ENCODE results near the gene ESM1. TPM values are rescaled to one million over a fixed set of nuclear protein-coding genes. Genes with fewer than 3 reads are reported as not detected.

The ESM1 gene
- total RNA-seq, 1 donor from 2014 or later, result 141 TPM

DNA sequence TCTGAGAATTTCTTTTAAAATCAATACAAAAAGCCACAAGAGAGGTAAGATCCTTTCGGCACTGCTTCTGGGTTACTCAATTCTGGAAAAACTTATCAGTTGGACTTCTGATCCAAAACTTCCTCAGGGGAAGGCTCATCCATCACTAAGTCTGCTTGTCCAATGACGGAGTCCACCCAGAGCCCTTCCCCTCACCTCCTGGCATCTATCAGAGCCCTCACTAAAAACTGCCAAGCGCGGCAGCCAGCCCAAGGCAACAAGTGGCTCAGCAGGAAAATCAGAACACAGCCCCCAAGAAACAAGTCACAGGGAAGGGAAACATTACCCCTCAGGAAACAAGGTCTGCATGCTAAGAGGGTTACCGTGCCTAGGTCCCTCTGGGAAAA, 869 bp upstream of the ESM1 start:
- DNase-seq (ENCODE audit: low read depth in 2 of 2), result peak in 1 of 2 donors; percentile 59

DNA sequence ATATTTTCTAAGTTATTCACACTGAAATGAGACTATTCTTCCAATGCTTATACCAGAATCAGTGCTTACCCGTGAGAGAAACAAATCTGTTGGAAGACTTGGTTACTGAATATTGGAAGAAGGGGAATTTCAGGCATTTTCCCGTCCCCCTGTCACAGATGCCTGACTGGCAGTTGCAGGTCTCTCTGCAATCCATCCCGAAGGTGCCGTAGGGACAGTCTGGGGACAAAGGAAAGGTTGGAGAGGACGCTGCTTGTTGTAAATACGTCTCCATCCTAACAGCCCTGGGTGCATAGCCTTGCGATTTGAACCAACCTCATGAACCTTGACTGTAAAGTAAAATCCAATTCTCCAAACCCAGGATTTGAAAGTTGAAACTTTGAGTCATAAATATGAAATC, 3.5 kb downstream of the ESM1 start:
- DNase-seq (ENCODE audit: low read depth in 2 of 2), result no peak

DNA sequence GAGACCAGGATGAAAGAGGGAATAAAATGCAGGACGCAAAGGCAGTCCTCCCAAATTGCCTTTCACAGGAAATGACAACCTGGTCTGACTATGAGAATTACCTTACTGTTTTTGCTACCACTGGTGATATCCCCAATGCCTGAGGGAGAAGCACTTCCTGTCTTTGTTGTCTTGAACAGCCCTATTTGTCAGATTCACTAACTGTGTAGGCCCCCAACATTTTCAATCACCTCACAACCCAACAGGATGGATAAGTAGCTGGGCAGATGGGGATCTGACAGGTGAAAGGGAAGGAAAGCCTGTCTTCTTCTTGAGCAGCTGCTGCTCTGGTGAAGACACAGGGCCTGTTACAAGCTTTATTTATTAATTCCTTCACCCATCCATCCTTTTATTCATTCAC, 9.7 kb downstream of the ESM1 start:
- DNase-seq (ENCODE audit: low read depth in 2 of 2), result no peak

DNA sequence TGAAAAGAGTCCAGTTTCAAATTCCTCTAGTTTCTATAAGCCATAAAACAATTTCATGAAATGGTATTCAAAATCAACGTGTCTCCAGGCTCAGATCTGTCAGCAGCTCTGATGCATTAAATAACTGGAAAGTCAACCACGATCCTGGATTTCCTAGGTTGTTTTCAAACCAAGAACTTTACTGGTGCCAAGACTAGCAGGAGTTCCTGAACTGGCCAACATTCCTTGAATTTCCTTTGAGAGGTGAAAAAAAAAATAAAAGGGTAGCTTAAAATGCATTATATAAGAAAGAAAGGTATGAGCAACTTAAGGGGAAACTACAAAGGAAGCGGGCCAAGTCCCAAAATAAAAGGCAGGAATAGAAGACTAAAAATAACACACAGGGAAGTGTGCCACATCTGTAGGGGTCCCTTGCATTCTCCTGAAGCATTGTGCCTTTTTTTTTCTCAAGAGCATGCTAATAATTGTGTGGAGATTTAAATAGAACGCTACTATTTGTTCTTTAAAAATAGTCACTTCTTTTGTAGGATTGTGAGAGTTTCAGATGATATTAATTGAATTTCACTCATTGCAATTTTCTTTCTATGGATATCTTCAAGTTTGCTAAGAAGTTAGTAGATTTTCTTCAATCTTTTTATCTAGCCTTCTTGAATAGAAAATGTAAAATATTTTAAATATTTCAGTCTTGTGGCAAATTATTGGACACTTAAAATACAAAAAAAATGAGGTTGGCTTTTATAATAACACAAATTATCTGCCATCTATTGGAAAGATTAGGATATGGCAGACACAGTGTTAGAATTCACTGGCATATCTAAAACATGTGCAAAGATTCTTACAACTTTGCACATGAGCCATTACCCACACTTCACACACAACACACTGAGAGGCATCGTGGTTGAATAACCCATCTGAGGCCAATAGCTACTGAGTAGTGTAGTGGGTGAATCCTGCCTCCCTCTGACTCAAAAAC, 15.3 kb downstream of the ESM1 start:
- peak in 1 of 2 donors; percentile 47 for DNase-seq (ENCODE audit: low read depth in 2 of 2)

- DNase-seq (ENCODE audit: low read depth in 2 of 2), result no peak
Measured at GRCh38 chr5:54969242-54969641, 16.2 kb downstream of the ESM1 start.

- peak; percentile 73 to 75 for DNase-seq (ENCODE audit: low read depth in 2 of 2)
Measured at GRCh38 chr5:54965806-54966205, 19.6 kb downstream of the ESM1 start.

- no peak for DNase-seq (ENCODE audit: low read depth in 2 of 2)
Measured at GRCh38 chr5:54964405-54964804, 21.0 kb downstream of the ESM1 start.

GRCh38 chr5:54959673-54960418, 25.5 kb downstream of the ESM1 start:
- peak; percentile 24 to 63 for DNase-seq (ENCODE audit: low read depth in 2 of 2)

- no peak for DNase-seq (ENCODE audit: low read depth in 2 of 2)
Measured at GRCh38 chr5:54956922-54957321, 28.5 kb downstream of the ESM1 start.

DNA sequence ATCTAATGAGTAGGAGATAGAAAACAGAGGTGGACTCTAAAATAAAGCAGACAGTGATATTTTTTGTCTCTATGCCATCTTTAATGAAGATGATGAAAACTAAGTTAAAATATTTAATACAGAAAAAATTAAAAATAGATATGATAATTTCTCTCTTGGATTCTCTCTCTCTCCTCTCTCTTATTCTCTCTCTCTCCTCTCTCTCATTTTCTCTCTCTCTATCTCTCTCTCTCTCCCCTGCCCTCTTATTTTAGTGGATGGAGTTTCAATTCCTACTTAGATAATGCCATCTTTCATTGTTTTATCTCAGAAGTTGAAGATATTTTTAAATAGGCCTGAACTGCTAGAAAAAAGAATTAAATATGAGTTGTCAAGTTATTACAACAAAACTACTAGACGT, 38.2 kb downstream of the ESM1 start:
- DNase-seq (ENCODE audit: low read depth in 2 of 2), result no peak

DNA sequence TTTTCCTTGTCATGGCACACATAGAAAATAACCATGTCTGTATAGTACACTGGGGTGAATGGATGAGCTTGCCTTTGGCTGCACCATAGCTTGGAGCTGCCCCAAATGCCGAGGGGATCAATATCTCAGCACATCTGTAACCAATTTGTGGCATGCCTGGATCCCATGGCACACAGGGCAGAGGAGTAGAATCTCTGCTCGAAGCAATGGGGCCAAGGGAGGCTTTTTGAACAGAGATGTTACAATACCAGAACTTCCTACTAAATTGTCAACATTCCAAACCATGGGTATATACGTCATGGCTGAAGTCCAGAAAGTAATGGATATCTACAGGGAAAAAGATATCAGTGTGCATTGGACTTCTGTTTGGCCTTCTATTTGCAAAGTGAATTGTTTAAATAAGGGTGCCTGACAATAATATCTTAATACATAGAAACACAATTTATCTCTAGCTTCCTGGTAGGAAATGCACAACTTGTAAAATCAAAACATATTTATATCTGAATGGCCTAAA, 39.0 kb downstream of the ESM1 start:
- DNase-seq (ENCODE audit: low read depth in 2 of 2), result no peak

- DNase-seq (ENCODE audit: low read depth in 2 of 2), result peak; percentile 65 to 71
Measured at GRCh38 chr5:54944364-54944763, 41.0 kb downstream of the ESM1 start.

- peak; percentile 70 to 93 for DNase-seq (ENCODE audit: low read depth in 2 of 2)
Measured at GRCh38 chr5:54942064-54942778, 43.2 kb downstream of the ESM1 start.

DNA sequence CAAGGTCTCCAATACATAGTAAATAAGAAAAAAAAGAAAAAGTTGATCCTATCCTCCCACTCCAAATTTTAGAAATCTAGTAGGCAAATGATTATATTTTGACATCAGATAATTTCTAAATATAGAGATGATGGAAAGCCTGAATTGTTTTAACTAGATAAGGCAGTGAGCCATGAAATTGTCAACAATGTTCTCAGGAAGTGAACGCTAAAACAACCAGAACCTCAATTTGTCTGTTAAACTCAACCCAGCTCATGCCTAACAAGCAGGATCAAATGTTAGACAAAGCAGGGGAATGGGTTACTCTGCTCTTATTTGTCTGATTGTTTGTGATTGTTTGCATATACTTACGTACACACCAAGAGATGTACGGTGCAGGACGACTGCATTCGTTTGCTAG, 49.2 kb downstream of the ESM1 start:
- peak in 1 of 2 donors; percentile 64 for DNase-seq (ENCODE audit: low read depth in 2 of 2)

- DNase-seq (ENCODE audit: low read depth in 2 of 2), result no peak
Measured at GRCh38 chr5:54932789-54933188, 52.6 kb downstream of the ESM1 start.

DNA sequence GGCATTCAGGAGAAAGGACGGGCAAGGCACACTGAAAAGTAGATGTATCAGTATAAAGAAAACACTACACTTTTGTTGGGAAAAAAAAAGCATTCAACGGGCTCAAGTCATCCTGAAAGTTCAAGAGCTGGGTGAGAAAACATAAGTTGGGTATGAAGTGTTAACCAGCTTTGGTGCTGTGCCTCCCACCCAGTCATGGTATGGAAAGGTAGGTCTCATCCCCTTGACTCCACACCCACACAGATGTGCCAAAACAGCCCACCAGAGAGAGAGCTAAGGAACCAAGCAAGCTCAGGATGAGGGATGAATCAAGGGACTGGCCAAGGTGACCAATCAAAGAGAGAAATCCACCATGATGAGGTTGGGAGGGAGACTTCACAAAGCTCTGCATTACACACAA, 54.7 kb downstream of the ESM1 start:
- DNase-seq (ENCODE audit: low read depth in 2 of 2), result no peak

Other genes starting within 250 kb of the ESM1 start
- not detected in 2 replicates for gene GZMK, start 38.7 kb upstream of the ESM1 start, total RNA-seq
- 0.22 TPM in 1 of 2 replicates, not detected in the other for gene GZMA, start 117.1 kb upstream of the ESM1 start, total RNA-seq
- 2.0 and 22.2 TPM in 2 replicates for gene GPX8, start 174.6 kb upstream of the ESM1 start, total RNA-seq
- under 0.01 TPM in 2 replicates for gene CDC20B, start 187.6 kb upstream of the ESM1 start, total RNA-seq
- gene MCIDAS, start 241.7 kb upstream of the ESM1 start, total RNA-seq, result not detected in 2 replicates
- not detected in 2 replicates for gene CCNO, start 248.0 kb upstream of the ESM1 start, total RNA-seq

Data from lung microvascular endothelial cell (primary cell).